Measurements from ENCODE around the gene PLA2G5. TPM values are rescaled to one million over a fixed set of nuclear protein-coding genes. Genes with fewer than 3 reads are reported as not detected.

PLA2G5 gene
- total RNA-seq, 6 experiments from 2014 or later: not detected

- Mint-ChIP-seq H3K27me3 (ENCODE audit: insufficient read depth) (peaks cover 24% of the 10 kb centered on the region), H3K27ac (no peak overlapping the region), H3K4me3 (no peak overlapping the region), H3K9me3 (no peaks in the 10 kb centered on the region), H3K36me3 (ENCODE audit: low read depth) (no peaks in the 10 kb centered on the region), H3K4me1 (ENCODE audit: low read depth) (no peaks in the 10 kb centered on the region; the same call in 1 of the 2 replicates)
- DNase-seq: no peak
- no peak for TF ChIP-seq CTCF (IDR thresholded peaks at IDR 0.05)
These were observed 29.5 kb downstream of the PLA2G5 start for GRCh38 chr1:20099533-20099932.

GRCh38 chr1:20100632-20101355 lies 30.8 kb downstream of the PLA2G5 start:
- DNase-seq: peak; percentile 32
- no peaks in the 10 kb centered on the region; the same call in 1 of the 2 replicates for H3K4me1 Mint-ChIP-seq (ENCODE audit: low read depth)
- H3K36me3 Mint-ChIP-seq (ENCODE audit: low read depth): no peaks in the 10 kb centered on the region
- peaks cover 21% of the 10 kb centered on the region for H3K27me3 Mint-ChIP-seq (ENCODE audit: insufficient read depth)
- no peak overlapping the region for H3K4me3 Mint-ChIP-seq
- TF ChIP-seq CTCF (IDR thresholded peaks at IDR 0.05): peak; percentile 79
- H3K27ac Mint-ChIP-seq: no peak overlapping the region
- no peaks in the 10 kb centered on the region for H3K9me3 Mint-ChIP-seq

GRCh38 chr1:20102875-20103274 lies 32.9 kb downstream of the PLA2G5 start:
- no peaks in the 10 kb centered on the region for H3K9me3 Mint-ChIP-seq
- no peak overlapping the region for H3K4me3 Mint-ChIP-seq
- peaks cover 14% of the 10 kb centered on the region for H3K27me3 Mint-ChIP-seq (ENCODE audit: insufficient read depth)
- DNase-seq: peak; percentile 43
- TF ChIP-seq CTCF (IDR thresholded peaks at IDR 0.05): no peak
- H3K27ac Mint-ChIP-seq: no peak overlapping the region
- no peaks in the 10 kb centered on the region for H3K36me3 Mint-ChIP-seq (ENCODE audit: low read depth)
- H3K4me1 Mint-ChIP-seq (ENCODE audit: low read depth): no peaks in the 10 kb centered on the region; the same call in 1 of the 2 replicates

GRCh38 chr1:20105856-20106255 lies 35.9 kb downstream of the PLA2G5 start:
- Mint-ChIP-seq H3K4me1 (ENCODE audit: low read depth) (no peaks in the 10 kb centered on the region; the same call in 1 of the 2 replicates), H3K4me3 (no peak overlapping the region), H3K27me3 (ENCODE audit: insufficient read depth) (peaks cover 17% of the 10 kb centered on the region), H3K36me3 (ENCODE audit: low read depth) (no peaks in the 10 kb centered on the region), H3K9me3 (no peaks in the 10 kb centered on the region), H3K27ac (no peak overlapping the region)
- TF ChIP-seq CTCF (IDR thresholded peaks at IDR 0.05): no peak
- DNase-seq: no peak

GRCh38 chr1:20107351-20107750 lies 37.4 kb downstream of the PLA2G5 start:
- peaks cover 14% of the 10 kb centered on the region; the same call in 1 of the 2 replicates for H3K27me3 Mint-ChIP-seq (ENCODE audit: insufficient read depth)
- TF ChIP-seq CTCF (IDR thresholded peaks at IDR 0.05): no peak
- DNase-seq: no peak
- no peaks in the 10 kb centered on the region; the same call in 1 of the 2 replicates for H3K4me1 Mint-ChIP-seq (ENCODE audit: low read depth)
- no peak overlapping the region for H3K27ac Mint-ChIP-seq
- H3K4me3 Mint-ChIP-seq: no peak overlapping the region
- H3K9me3 Mint-ChIP-seq: no peaks in the 10 kb centered on the region
- no peaks in the 10 kb centered on the region for H3K36me3 Mint-ChIP-seq (ENCODE audit: low read depth)
